HG03571 (cell line): ENCODE data around the gene MYMX.
"Not testable (repeated sequence)": the region's sequence is repeated elsewhere in the genome, so short reads cannot be mapped to it uniquely, and the experiment has no call there.

Source experiments
- ATAC-seq: cut with Tn5 transposase; IDR thresholded peaks from one replicate; pipeline ENCODE4 v1.9.1; 2021; ENCODE audit not compliant: unreplicated experiment

The MYMX gene

DNA sequence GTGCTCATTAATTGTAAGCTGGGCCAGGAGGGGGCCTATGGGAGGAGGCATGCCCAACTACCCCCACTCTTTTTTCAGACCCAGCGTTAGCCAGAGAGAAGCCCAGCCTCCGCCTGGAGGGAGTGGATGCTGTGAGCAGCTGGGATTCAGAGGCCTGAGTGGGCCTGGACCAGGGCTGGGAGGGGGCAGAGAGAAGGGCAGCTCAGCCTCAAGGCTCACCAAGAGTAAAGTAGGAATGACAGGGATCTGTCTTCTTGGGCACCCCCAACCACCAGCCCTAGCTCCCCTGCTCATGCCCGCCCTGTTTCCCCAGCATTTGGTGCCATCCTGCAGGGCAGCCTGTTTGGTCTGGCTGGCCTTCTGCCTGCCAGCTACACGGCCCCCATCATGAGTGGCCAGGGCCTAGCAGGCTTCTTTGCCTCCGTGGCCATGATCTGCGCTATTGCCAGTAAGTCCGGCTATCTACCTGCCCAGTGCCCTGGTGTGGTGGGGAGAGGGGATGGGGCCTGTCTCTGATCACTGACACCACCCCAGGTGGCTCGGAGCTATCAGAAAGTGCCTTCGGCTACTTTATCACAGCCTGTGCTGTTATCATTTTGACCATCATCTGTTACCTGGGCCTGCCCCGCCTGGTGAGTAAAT, 13.4 kb downstream of the MYMX start:
- ATAC-seq = no peak

DNA sequence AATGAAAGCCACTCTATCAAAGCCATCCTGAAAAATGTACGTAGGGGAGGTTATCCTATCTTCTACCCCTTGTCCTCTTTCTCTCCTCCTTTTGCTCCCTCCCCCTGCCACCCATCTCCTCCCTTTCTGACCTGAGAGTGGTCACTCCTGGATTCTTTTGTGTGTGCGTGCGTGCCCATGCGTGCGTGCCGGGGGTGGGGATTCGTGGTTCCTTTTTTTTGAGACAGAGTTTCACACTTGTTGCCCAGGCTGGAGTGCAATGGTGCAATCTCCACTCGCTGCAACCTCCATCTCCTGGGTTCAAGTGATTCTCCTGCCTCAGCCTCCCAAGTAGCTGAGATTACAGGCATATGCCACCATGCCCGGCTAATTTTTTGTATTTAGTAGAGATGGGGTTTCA, 14.7 kb downstream of the MYMX start:
- not testable (repeated sequence) for ATAC-seq

DNA sequence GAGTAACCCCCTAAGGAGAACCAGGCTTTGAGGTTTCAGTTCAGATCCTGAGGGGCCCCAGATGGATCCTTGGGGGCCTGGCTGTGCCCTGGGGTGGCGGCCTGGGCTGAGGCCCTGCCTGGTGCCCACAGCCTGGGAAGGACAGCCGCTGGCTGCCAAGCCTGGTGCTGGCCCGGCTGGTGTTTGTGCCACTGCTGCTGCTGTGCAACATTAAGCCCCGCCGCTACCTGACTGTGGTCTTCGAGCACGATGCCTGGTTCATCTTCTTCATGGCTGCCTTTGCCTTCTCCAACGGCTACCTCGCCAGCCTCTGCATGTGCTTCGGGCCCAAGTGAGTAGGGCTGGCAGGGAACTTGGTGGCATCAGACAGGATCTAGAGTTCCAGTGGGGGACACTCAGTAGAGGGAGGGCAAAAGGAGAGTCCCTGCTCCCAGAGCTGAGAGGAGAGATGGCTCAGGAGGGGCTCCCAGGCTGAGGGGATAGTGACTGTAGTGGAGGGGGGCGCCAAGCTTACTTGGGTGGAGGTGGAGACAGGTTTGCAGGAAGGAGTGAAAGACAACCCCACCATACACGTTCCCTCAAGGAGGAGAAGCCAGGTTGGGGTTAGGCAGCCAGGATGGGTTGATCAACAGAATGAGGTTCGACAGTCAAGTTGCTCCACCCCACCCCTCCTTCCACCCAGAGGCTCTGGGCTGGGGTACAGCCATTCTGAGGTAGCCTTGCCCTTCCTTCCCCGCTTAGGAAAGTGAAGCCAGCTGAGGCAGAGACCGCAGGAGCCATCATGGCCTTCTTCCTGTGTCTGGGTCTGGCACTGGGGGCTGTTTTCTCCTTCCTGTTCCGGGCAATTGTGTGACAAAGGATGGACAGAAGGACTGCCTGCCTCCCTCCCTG, 16.2 kb downstream of the MYMX start:
- ATAC-seq = no peak

DNA sequence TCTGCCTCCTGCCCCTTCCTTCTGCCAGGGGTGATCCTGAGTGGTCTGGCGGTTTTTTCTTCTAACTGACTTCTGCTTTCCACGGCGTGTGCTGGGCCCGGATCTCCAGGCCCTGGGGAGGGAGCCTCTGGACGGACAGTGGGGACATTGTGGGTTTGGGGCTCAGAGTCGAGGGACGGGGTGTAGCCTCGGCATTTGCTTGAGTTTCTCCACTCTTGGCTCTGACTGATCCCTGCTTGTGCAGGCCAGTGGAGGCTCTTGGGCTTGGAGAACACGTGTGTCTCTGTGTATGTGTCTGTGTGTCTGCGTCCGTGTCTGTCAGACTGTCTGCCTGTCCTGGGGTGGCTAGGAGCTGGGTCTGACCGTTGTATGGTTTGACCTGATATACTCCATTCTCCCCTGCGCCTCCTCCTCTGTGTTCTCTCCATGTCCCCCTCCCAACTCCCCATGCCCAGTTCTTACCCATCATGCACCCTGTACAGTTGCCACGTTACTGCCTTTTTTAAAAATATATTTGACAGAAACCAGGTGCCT, 16.9 kb downstream of the MYMX start:
- no peak for ATAC-seq

DNA sequence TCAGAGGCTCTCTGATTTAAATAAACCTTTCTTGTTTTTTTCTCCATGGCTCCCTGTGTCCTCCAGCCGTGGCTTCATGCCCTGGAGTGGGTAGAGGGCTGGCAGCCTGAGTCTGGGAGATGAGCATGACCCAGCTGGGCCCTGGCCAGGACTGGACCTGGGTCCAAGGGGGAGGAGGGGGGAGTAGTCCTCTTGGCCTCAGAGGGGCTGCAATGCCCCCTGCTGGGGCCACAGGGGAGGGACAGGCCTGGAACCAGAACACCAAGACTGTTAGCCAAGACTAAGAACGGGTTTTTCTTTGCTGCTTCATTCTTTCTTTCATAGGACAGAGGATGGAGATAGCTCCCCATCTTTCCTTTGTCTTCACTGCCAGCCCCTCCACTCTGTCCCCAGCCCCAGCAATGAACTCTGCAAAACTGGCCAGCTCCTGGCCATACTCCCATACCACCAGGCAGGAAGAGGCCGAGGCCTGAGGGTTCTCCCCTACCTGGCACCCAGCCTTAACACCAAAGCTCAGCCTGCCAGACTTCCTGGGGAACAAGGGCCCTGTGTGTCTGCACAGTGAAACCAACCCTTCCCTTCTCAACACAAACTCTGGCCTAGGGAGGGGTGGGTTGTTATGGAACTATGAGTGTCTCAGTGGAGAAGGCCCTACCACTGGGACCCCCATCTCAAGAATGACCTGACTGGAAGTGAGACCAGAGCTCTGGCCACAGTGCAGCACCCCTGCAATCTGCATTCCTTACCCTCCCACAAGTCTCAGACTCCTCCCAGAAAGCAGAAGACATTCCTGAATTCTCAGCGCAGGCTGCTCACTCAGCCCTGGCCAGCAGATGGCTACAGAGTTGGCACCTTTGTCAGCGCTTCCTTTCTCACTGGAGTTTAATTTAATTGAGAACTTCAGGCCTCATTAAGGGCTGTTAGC, 17.6 kb downstream of the MYMX start:
- no peak for ATAC-seq

DNA sequence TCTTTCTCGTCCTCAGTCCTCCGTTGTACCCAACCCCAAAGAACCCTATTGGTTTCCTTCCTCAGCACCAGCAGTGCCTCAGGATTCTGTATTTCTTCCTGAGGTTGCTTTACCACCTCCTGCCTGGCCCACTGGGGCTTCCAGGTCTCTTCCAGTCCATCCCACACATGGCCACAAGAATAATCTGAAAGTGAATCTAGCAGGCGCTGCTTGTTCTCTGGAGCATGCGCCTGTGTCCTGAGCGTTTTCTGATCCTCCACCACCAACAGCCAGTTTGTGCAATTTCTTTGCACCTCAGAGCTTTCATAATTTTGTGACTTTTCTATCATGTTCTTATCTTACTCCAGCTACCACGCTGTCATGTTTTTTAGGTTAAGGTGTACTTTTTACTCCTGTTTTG, 18.5 kb downstream of the MYMX start:
- ATAC-seq = no peak

DNA sequence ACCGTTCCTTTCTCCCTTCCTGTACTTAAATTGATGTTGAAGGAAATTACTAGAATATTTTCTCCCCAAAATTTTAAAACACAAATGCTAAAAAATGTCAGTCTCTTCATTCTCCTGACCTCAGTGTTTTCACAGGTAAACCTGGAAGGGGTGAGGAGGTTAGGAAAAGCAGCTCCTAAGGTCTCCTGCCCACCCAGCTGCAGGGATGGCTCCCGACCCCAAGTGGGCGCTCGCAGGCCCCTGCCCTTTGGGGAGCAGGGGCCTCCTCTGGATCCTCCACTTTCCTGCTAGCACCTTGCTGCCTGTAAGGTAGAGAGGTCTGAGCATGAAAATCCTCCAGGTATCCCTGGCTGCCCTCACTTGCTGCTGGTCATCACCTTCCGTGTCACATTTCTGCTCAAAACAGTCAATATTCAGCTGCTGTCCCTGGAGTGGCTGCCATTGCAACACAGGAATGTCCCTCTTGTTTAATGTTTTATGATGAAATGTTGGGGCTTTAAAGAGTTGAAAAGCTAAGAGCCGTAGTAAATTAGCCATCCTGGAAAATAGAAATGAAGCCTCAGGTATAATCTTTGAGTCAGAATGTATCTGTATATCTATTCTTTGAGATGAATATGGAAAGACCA, 19.3 kb downstream of the MYMX start:
- ATAC-seq = no peak

DNA sequence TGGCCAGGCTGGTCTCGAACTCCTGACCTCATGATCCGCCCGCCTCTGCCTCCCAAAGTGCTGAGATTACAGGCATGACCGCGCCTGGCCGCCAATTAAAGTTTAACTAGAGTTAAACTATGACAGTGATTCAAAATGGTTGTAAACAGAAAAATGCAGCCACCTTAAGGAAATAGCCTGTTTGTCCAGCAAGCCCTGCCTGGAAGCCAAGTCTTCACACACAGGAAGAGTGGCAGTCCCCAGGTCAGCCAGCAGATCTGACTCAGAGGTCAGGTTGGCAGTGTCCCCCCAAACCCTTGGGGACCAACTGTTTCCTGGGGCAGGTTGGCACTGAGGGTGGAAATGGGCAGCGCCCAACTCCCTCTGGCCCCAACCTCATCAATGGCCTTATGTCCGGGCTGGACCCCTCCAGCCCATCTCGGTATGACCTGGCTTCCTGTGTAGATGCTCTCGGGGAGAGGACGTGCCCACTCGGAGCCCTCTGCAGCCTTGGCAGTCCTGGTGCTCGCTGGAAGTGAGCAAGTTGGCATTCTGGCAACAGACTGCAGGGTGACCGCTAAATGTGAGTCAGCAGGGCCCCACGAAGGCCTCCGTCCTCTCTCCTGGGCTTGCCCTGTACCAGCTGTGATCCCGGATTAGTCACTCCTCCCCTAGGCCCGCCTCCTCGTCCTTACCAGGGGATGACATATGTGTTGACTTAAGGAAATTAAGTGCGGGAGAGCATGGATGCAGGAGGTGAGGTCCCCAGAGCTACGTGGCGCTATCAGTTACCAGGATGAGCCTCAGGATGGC, 20.5 kb downstream of the MYMX start:
- ATAC-seq = peak; percentile 47

DNA sequence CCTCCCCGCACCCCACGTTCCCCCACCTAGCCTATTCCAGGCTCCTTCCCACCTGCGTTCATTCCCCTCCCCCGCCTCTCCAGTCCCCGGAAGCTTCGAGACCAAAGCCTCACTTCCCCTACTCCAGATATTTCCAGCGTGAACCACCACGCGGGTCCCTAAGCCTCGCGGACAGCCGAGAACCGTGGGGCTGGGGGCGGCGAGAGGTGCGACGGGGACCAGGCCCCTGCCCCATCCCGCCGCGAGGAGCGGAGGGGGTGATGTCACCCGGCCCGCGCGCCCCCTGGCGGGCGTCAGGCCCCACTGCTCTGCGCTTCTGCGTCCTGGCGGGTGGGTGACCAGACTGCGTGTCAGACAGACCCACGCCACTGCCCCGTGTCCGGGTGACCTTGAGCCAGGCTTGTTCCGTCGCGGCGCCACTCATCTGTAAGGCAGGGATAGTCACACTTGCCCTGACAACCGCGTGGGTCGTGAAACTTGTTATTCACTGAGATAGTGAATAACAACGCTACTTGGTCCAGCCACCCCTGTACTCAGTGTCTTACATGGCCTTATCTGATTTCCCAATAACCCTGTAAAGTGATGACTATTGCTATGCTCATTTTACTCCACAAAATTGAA, 21.2 kb downstream of the MYMX start:
- peak; percentile 88 for ATAC-seq

DNA sequence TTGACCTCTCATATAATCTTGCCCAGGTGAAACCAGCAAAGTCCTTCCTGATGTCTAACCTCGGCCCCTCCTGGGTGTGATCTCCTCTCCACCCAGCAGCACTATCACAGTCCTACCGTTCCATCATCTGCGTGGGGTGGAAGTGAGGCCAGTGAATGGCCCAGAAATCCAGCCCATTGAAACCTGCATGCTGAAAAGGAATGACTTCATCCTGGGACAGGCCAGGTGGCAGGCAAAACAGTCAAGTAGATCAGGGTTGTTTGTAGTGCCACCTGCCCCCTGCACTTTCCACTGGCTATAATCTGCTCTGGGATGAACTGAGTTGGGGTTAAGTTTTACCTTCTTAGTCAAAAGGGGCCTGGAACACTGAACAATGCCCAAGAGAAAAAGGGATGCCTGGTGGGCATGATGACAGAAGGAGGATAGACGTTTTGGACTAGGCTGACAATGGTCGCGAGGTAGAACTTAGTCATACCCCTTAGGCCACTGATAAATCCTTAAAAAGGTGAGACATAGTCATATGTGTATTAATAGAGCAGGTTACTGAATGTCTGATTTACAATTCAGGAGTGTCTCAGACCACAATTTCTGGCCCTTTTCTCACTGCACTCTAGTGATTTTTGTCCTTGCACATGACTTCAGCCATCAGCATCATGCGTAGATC, 22.1 kb downstream of the MYMX start:
- no peak for ATAC-seq

DNA sequence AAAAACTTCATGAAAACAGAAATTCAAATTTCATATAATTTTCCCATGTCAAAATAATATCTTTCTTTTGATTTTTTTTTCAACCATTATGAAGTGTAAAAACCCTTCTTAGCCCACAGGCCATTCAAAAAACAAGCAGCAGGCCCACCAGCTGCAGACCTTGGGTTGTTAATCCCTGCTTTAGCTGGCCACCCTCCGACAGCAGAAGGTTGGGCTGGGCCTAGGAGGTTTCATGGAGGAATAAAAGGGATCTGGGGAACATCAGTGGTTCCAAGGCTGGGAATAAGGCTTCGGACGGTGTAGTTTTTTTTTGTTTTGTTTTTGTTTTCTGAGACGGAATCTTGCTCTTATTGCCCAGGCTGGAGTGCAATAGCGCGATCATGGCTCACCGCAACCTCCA, 26.6 kb downstream of the MYMX start:
- ATAC-seq = no peak

DNA sequence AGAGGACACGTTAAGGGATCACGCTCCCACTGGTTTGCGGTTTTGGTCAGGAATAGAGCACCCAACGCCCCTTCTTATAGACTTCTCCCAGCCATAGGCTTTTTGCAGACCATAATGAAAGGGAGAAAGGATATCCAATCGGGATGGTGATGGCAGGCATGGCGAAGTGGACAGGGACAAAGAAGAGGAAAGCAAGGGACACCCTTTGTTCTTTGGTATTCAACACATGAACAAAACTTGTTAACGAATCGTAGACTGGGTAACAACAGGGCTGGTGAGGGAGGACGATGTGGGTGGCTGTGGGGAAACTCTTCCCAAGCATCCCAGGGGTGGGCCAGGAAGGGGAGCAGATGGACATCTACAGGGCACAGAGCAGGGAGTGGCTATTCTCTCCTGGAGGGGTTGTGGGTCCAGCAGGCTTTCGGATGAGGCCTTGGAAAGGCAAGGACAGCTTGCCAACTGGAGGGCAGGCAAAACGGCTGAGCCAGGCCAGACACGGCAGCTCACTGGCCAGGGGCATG, 28.7 kb downstream of the MYMX start:
- no peak for ATAC-seq

DNA sequence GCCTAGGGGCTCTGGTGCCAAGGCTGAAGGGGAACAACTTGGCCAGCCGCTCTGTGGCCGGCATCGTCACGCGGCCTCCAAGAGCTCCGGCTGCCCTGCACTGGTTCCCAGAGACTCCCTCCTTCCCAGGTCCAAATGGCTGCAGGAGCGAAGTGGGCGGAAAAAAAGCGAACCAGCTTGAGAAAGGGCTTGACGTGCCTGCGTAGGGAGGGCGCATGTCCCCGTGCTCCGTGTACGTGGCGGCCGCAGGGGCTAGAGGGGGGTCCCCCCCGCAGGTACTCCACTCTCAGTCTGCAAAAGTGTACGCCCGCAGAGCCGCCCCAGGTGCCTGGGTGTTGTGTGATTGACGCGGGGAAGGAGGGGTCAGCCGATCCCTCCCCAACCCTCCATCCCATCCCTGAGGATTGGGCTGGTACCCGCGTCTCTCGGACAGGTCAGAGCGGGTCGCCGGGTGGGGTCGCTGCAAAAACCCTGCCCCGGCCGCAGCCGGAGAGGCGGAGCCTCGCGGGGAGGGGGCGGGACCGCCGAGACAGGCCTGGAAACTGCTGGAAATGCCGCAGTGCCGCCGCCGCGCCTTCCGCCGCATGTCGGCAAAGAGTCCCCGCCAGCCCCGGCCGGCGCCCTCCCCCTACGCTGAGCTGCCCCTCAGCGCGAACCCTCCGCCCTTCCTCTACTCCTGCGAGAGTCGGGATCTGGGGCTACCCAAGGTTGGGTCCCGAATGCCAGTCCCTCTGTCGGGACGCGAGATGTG, 29.4 kb downstream of the MYMX start:
- peak; percentile 42 for ATAC-seq

DNA sequence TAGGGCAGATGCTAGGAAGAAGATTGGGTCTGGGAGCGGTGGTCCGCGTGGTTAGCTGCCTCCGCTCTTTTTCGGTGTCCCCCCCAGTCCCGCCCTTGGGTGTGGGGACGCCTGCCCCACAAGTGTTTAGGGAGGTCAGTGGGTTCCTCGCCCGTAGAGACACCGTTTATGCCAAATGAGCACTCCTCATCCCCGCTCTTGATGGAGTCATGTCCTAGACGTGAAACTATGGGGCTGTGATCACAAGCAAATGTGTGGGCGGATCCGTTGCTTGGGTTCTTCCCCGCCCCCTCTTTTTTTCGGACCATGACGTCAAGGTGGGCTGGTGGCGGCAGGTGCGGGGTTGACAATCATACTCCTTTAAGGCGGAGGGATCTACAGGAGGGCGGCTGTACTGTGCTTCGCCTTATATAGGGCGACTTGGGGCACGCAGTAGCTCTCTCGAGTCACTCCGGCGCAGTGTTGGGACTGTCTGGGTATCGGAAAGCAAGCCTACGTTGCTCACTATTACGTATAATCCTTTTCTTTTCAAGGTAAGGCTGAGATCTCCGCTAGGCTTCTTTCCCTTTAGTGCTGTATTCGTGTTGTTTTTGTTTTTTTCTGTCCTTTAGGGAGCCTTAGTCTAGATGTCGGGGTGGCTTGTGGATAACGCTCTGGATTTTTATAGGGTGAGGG, 30.1 kb downstream of the MYMX start, which contains the start of gene HSP90AB1:
HSP90AB1 (plus strand) TSS at position 439 of the 675 bp plus-strand sequence. CDS start 1,529 bp downstream, outside the sequence.
- peak; percentile 64 for ATAC-seq

DNA sequence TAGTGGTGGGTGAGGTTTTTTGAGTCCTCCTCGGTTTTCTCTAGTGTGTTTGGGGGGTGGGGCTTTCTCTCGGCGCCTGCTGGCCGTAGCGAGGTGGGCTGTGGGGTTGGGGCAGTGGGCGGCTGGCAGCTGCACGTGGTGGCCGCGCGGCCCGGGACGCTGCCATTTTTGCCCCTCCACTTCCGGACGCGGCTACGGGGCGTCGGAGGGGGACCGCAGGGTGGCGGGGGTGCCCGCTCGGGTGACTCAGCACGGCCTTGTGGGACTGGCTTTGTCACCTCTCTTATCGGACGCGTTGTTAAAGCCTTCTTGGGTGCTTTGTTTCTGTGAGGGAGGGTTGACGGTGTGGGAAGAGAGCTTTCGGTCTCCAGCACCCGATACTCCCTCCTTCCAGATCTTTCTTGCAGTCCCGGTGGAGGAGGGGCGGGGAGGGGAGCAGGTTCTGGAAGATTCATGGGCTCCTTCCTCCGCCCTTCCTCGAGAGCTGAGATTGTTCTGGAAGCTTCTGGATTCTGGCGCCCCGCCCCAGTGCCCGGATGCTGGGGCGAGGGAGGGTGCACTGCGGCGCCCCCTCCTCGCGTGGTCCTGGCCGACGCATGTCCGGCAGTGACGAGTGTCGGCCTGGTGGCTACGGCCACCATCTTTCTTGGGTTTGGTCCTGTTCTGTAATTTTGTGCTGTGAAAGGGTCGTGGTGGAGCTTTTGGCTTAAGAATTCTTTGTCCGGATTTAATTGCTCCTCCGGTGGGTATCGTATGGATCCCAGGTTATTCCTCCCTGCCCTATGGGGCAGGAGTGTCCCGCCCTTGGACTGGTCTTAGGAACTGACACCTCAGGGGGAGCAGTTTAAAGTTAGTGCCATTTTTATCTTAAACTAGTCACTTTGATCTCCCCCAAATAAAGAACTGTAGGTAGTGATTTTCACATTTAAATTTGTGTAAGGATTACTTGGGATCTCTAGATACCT, 30.9 kb downstream of the MYMX start:
- peak; percentile 27 for ATAC-seq

DNA sequence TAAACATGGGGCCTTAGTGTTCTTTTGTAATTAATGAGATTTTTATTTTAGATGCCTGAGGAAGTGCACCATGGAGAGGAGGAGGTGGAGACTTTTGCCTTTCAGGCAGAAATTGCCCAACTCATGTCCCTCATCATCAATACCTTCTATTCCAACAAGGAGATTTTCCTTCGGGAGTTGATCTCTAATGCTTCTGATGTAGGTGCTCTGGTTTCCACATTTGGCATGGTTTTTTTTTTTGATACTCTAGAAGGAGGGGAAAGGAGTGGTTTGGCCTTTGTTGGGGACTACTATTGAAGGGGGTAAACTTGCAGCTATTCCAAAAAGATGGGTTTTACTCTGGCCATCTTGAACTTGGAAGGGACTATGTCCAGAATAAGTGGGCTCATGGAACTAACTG, 31.9 kb downstream of the MYMX start:
- no peak for ATAC-seq
